C4-2B (cell line): ENCODE measurements around the gene GNAS-AS1.
A peak's percentile ranks its signal among the peaks of the same experiment; 100 is the strongest.

ENCODE experiments used
- ZFX ChIP-seq: fragments of 450-650 bp; IDR thresholded peaks from 2 replicates; pipeline ENCODE4 v1.6.1; 2017
- TF ChIP-seq, protein P1 (sequence below): fragments of 450-650 bp; conservative IDR thresholded peaks from 2 replicates; pipeline ENCODE4 v1.5.1; 2017; ENCODE audit warnings: mild to moderate bottlenecking

DNA sequence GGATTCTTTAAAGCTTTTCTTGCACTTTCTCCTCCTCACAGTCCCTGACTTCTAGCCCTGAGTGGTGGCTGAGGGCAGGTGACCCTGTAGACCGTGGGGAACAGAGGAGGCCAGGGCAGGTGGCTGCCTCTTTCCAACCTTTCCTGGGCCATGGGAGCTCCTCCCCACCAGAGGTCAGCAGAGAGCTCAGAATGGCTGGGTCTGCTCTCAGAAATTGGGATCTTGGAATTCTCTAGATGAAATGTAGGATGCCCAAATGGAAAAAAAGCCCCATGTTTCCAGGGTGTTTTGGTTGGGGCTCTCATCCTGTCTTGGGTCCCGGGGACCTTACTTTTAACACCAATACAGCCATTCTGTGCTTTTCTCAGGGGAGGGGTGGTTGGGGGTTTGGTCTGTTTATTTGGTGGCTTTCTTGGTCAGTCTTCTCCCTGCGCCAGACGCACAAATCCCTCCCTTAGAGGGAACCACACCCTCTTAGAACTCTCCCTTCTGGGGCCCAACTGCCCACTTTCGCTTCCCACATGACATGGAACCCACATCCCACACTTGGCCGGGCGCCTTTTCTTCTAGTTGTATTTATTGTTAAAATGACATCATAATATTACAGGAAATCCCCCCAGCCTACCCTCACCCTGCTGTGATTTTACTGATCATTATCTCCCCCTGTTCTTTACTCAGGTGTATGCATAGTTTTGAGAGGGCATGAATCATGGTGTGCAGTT, 19.8 kb upstream of the GNAS-AS1 start:
- TF ChIP-seq, protein P1, sequence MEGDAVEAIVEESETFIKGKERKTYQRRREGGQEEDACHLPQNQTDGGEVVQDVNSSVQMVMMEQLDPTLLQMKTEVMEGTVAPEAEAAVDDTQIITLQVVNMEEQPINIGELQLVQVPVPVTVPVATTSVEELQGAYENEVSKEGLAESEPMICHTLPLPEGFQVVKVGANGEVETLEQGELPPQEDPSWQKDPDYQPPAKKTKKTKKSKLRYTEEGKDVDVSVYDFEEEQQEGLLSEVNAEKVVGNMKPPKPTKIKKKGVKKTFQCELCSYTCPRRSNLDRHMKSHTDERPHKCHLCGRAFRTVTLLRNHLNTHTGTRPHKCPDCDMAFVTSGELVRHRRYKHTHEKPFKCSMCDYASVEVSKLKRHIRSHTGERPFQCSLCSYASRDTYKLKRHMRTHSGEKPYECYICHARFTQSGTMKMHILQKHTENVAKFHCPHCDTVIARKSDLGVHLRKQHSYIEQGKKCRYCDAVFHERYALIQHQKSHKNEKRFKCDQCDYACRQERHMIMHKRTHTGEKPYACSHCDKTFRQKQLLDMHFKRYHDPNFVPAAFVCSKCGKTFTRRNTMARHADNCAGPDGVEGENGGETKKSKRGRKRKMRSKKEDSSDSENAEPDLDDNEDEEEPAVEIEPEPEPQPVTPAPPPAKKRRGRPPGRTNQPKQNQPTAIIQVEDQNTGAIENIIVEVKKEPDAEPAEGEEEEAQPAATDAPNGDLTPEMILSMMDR, result peak; percentile 94
- no peak for TF ChIP-seq ZFX
